H1 (cell line): ENCODE results near the gene DPF1. TPM values are rescaled to one million over a fixed set of nuclear protein-coding genes. Genes with fewer than 3 reads are reported as not detected.

Source experiments
- CTCF ChIA-PET: fragments of 300-600 bp; sonication (Branson Sonifier 250); formaldehyde crosslinking; loops from one replicate; lab custom pipeline; 2021; ENCODE audit not compliant: partially characterized antibody; lab: Charles Lee
- POLR2A ChIA-PET: fragments of 300-600 bp; sonication (Branson Sonifier 250); formaldehyde crosslinking; loops from one replicate; lab custom pipeline; 2021; ENCODE audit warnings: inconsistent platforms; ENCODE audit not compliant: partially characterized antibody; lab: Charles Lee
- DNase-seq, 2 experiments: peaks; one replicate each; pipeline versions ENCODE4 v3.0.0 to v3.0.0-alpha.2; 2010 to 2022; ENCODE audit warnings: low spot score in 2 of 2, low read depth in 1 of 2, mixed read lengths in 1 of 2
- FAIRE-seq: peaks from 2 replicates; lab custom pipeline; 2011; peaks lifted over from hg19 to GRCh38; lab: Jason Lieb, UNC
- H2AFZ ChIP-seq: 2 replicates; pipeline ENCODE4 v1.8.1; 2012; ENCODE audit warnings: low read length, inconsistent platforms
- H2AK5ac ChIP-seq: 2 replicates; pipeline ENCODE4 v1.6.1; 2013; ENCODE audit warnings: low read depth, low read length
- H2BK120ac ChIP-seq: replicated peaks from 2 replicates; pipeline ENCODE3; 2013; ENCODE audit warnings: low read depth, low read length, inconsistent platforms
- H2BK12ac ChIP-seq: 2 replicates; pipeline ENCODE4 v1.6.1; 2013; ENCODE audit warnings: low read depth, low read length
- H2BK15ac ChIP-seq: 2 replicates; pipeline ENCODE4 v1.6.1; 2013; ENCODE audit warnings: low read length
- H2BK20ac ChIP-seq: 2 replicates; pipeline ENCODE4 v1.6.1; 2013; ENCODE audit warnings: low read length
- H2BK5ac ChIP-seq: 2 replicates; pipeline ENCODE4 v1.6.1; 2013; ENCODE audit warnings: low read depth, low read length
- H3K14ac ChIP-seq: 2 replicates; pipeline ENCODE4 v1.6.1; 2013; ENCODE audit warnings: inconsistent platforms; ENCODE audit not compliant: insufficient read length
- H3K18ac ChIP-seq: 2 replicates; pipeline ENCODE4 v1.6.1; 2013; ENCODE audit warnings: low read length; ENCODE audit errors: extremely low read depth
- H3K23ac ChIP-seq: 2 replicates; pipeline ENCODE4 v1.6.1; 2013; ENCODE audit warnings: inconsistent platforms; ENCODE audit not compliant: insufficient read length
- H3K23me2 ChIP-seq: 2 replicates; pipeline ENCODE4 v1.6.1; 2013; ENCODE audit warnings: low read depth, low read length
- H3K27ac ChIP-seq: 2 replicates; pipeline ENCODE4 v1.6.1; 2011; ENCODE audit warnings: low read depth, low read length, inconsistent platforms
- H3K27me3 ChIP-seq, 4 experiments: replicated peaks in 1 of 4; 1 replicate in 1 of 4; 2 replicates in 3 of 4; pipeline versions ENCODE4 v1.6.1 to v1.8.1; 2011 to 2013; ENCODE audit warnings: low read length in 3 of 4, mild to moderate bottlenecking in 3 of 4, inconsistent platforms in 2 of 4, mixed read lengths in 2 of 4, moderate library complexity in 1 of 4; ENCODE audit not compliant: control insufficient read depth in 3 of 4, insufficient read depth in 3 of 4; ENCODE audit errors: extremely low read depth in 1 of 4
- H3K36me3 ChIP-seq, 4 experiments: 2 replicates each; pipeline versions ENCODE4 v1.6.1 to v1.8.1; 2011 to 2013; ENCODE audit warnings: mild to moderate bottlenecking in 4 of 4, low read length in 3 of 4, moderate library complexity in 2 of 4, control low read depth in 1 of 4, inconsistent platforms in 1 of 4; ENCODE audit not compliant: insufficient read depth in 4 of 4, control insufficient read depth in 2 of 4
- H3K4ac ChIP-seq: replicated peaks from 2 replicates; pipeline ENCODE3; 2013; ENCODE audit warnings: low read length, low read depth, mixed read lengths, inconsistent platforms; ENCODE audit not compliant: insufficient read length
- H3K4me1 ChIP-seq, 4 experiments: replicated peaks in 1 of 4; 1 replicate in 1 of 4; 2 replicates in 3 of 4; pipeline versions ENCODE4 v1.6.1 to v1.8.1; 2011 to 2013; ENCODE audit warnings: low read length in 3 of 4, inconsistent platforms in 2 of 4, mixed read lengths in 1 of 4; ENCODE audit not compliant: insufficient read depth in 4 of 4, control insufficient read depth in 3 of 4
- H3K4me2 ChIP-seq, 2 experiments: 2 replicates each; pipeline versions ENCODE4 v1.6.1 to v1.8.1; 2011 to 2013; ENCODE audit warnings: low read depth in 2 of 2, low read length in 2 of 2, control low read depth in 1 of 2, inconsistent platforms in 1 of 2, mild to moderate bottlenecking in 1 of 2; ENCODE audit not compliant: insufficient read depth in 1 of 2
- H3K4me3 ChIP-seq, 4 experiments: fragments of 200-600, 300-600 bp in 1 of 4; sonication (generic), shearing (Covaris generic), sonication (Bioruptor Twin) in 1 of 4; 2 replicates each; pipeline versions ENCODE4 v1.5.1 to v1.8.1; 2011 to 2016; ENCODE audit warnings: low read length in 4 of 4, low read depth in 3 of 4, control low read depth in 2 of 4, inconsistent platforms in 2 of 4, mild to moderate bottlenecking in 2 of 4, mixed read lengths in 1 of 4, moderate library complexity in 1 of 4; ENCODE audit not compliant: insufficient read depth in 2 of 4; ENCODE audit errors: extremely low read depth in 1 of 4
- H3K56ac ChIP-seq: replicated peaks from 2 replicates; pipeline ENCODE3; 2013; ENCODE audit warnings: low read depth, mild to moderate bottlenecking, mixed read lengths, low read length, inconsistent platforms; ENCODE audit not compliant: insufficient read length
- H3K79me1 ChIP-seq: 2 replicates; pipeline ENCODE4 v1.6.1; 2013; ENCODE audit warnings: low read depth, low read length, control low read depth
- H3K79me2 ChIP-seq, 2 experiments: 2 replicates each; pipeline versions ENCODE4 v1.6.1 to v1.8.1; 2012 to 2013; ENCODE audit warnings: low read length in 2 of 2, mild to moderate bottlenecking in 2 of 2, inconsistent platforms in 1 of 2; ENCODE audit not compliant: insufficient read depth in 2 of 2, control insufficient read depth in 1 of 2
- H3K9ac ChIP-seq, 4 experiments: replicated peaks in 1 of 4; 1 replicate in 1 of 4; 2 replicates in 3 of 4; pipeline versions ENCODE4 v1.6.1 to v1.8.1; 2011 to 2013; ENCODE audit warnings: low read depth in 3 of 4, low read length in 3 of 4, control low read depth in 2 of 4, mild to moderate bottlenecking in 2 of 4, moderate library complexity in 2 of 4, inconsistent platforms in 1 of 4; ENCODE audit errors: extremely low read depth in 1 of 4
- H3K9me3 ChIP-seq, 2 experiments: 2 replicates each; pipeline versions ENCODE4 v1.6.1 to v1.8.1; 2012 to 2013; ENCODE audit warnings: mild to moderate bottlenecking in 2 of 2, moderate library complexity in 2 of 2, control low read depth in 1 of 2, inconsistent platforms in 1 of 2, low read depth in 1 of 2, low read length in 1 of 2, mixed read lengths in 1 of 2; ENCODE audit not compliant: insufficient read depth in 2 of 2
- H4K20me1 ChIP-seq, 2 experiments: replicated peaks in 1 of 2; 2 replicates each; pipeline versions ENCODE3 to v1.8.1; 2011 to 2013; ENCODE audit warnings: inconsistent platforms in 2 of 2, low read length in 2 of 2, mild to moderate bottlenecking in 1 of 2; ENCODE audit not compliant: insufficient read depth in 2 of 2, control insufficient read depth in 1 of 2
- H4K5ac ChIP-seq: 2 replicates; pipeline ENCODE4 v1.6.1; 2013; ENCODE audit warnings: low read length, low read depth, mixed read lengths, inconsistent platforms; ENCODE audit not compliant: insufficient read length
- H4K8ac ChIP-seq: 2 replicates; pipeline ENCODE4 v1.8.0; 2013; ENCODE audit warnings: mild to moderate bottlenecking, moderate library complexity, low read length, inconsistent platforms; ENCODE audit not compliant: insufficient read depth; ENCODE audit errors: extremely low read depth
- H4K91ac ChIP-seq: replicated peaks from 2 replicates; pipeline ENCODE3; 2013; ENCODE audit warnings: low read length, mixed read lengths, inconsistent platforms; ENCODE audit not compliant: insufficient read length
- BCL11A ChIP-seq, 2 experiments: IDR thresholded peaks; one replicate each; pipeline ENCODE4 v1.6.1; 2011; ENCODE audit warnings: low read depth in 2 of 2, low read length in 2 of 2, mild to moderate bottlenecking in 2 of 2
- CBX8 ChIP-seq: fragments of 300-800, 300-1000 bp; sonication (generic); IDR thresholded peaks from 2 replicates; pipeline ENCODE4 v1.7.1; 2016; ENCODE audit warnings: low read depth, low read length, borderline replicate concordance
- CEBPB ChIP-seq: IDR thresholded peaks from 2 replicates; pipeline ENCODE4 v1.6.1; 2012; ENCODE audit warnings: low read depth, low read length
- GTF2F1 ChIP-seq: IDR thresholded peaks from 2 replicates; pipeline ENCODE4 v1.6.1; 2012; ENCODE audit warnings: low read depth, low read length, improper control_type of control experiment, borderline replicate concordance
- POLR2A ChIP-seq, 2 experiments: IDR thresholded peaks; 1 replicate in 1 of 2; 2 replicates in 1 of 2; pipeline ENCODE4 v1.6.1; 2011; ENCODE audit warnings: low read depth in 2 of 2, low read length in 2 of 2, mild to moderate bottlenecking in 2 of 2; ENCODE audit errors: control extremely low read depth in 1 of 2
- SP4 ChIP-seq: IDR thresholded peaks from 2 replicates; pipeline ENCODE4 v1.6.1; 2012; ENCODE audit warnings: low read length, inconsistent platforms
- TAF7 ChIP-seq: optimal IDR thresholded peaks from 2 replicates; pipeline ENCODE3; 2011; ENCODE audit warnings: low read depth, mild to moderate bottlenecking, inconsistent platforms, low read length, moderate library complexity, borderline replicate concordance
- YY1 ChIP-seq: IDR thresholded peaks from 2 replicates; pipeline ENCODE4 v1.6.1; 2011; ENCODE audit warnings: low read depth, mild to moderate bottlenecking, low read length
- WGBS, 2 experiments: shearing (Covaris generic) in 1 of 2; methylation state at CpG; one replicate each; pipeline versions ENCODE4 v1.1.6 to v1.1.7; 2013 to 2015; ENCODE audit warnings: low lambda C conversion rate in 2 of 2, mixed read lengths in 2 of 2, inconsistent platforms in 1 of 2, low coverage in 1 of 2, missing lambda C conversion rate in 1 of 2; ENCODE audit not compliant: insufficient replicate concordance in 2 of 2, insufficient coverage in 1 of 2, insufficient read length in 1 of 2; ENCODE audit errors: extremely low coverage in 1 of 2, missing lambda C conversion rate in 1 of 2; 5-methylcytosine and 5-hydroxymethylcytosine counted together
- polyA plus RNA-seq, 7 experiments: library from polyadenylated mRNA; depleted of rRNA in 3 of 7; stranded (reverse) in 5 of 7; unstranded in 2 of 7; fragments of >200 nt in 5 of 7; fragments of 200-250 nt in 2 of 7; gene quantifications; 1 replicate in 5 of 7; 2 replicates in 1 of 7; 4 replicates in 1 of 7; pipeline versions ENCODE4 v1.2.1 to v1.2.3, GENCODE V29; 2011 to 2013; ENCODE audit warnings: missing spikeins in 2 of 7, mixed read lengths in 2 of 7
- total RNA-seq: library from RNA; stranded (reverse); fragmentation: NEBNext Ultra II Directional; extraction: Animal tissue kit (Norgen Biotek cat#: 25700); gene quantifications from 2 replicates; pipeline ENCODE4 v1.2.1, GENCODE V29; 2021

Gene DPF1
- total and polyA plus RNA-seq, 2 of the 8 experiments (the other 6 are each of a cell fraction or from before 2014, with no cell fraction given), result 12.9 to 15.6 TPM

DNA sequence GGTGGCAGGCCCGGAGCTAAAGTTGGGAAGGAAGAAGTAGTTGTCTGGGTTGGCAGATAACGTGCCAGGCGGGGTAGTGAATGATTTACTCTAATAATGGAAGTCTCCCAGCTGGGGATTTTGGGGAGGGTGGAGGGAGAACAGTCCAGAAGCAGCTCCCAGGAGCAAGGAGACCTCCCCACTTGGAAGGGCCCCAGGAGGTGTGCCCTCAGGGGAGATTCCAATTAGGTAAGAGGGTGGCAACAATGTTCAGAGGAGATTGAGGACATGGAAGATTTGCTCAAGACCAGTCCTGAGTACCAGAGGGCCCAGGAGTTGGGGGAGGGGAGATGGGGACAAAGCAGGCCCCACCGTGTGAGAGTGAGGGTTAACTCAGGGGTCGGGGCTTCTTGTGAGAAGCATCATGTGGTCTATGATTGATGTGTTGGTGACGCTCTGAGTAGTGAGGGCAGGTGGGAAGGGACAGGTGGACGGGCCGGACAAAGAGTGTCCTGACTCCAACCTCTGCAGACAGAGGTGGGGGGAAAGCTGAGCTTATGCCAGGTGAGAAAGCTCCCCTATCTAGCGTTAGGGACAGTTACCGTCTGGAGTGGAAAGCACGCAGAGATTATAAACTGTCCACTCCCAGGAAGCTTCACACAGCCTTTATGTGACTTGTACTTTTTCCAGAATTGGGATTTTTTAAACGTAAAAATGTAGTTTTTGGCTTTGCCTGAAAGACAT, 43.9 kb upstream of the DPF1 start:
- Histone ChIP-seq H3K18ac (no peak overlapping the region), H2BK15ac (no peak overlapping the region), H3K14ac (no peak overlapping the region), H3K4me2 (peak overlapping the region; percentile 97 to 100; a peak in 3 of 4 replicates), H3K79me1 (peaks cover 21% of the 10 kb centered on the region), H4K91ac (no peak overlapping the region), H2BK20ac (no peak overlapping the region), H3K27me3 (no peaks in the 10 kb centered on the region), H4K8ac (no peak overlapping the region), H4K20me1 (peaks cover 10 to 24% of the 10 kb centered on the region in 2 experiments), H2AFZ (no peak overlapping the region), H2BK12ac (no peak overlapping the region)
- no peak for DNase-seq
- no peak for FAIRE-seq
- POLR2A ChIA-PET, result interaction anchor here (0.7 to 3.6 kb wide), 8 partner anchors 8 to 107 kb away, joined by 3 to 25 read pairs (median 3); partner anchors contain the start of gene PSMD8
- CTCF ChIA-PET, result interaction anchor here (0.9 to 8.6 kb wide), 9 partner anchors 9 to 116 kb away, joined by 3 to 84 read pairs (median 4); partner anchors contain the start of gene PPP1R14A
- TF ChIP-seq SP4, result no peak
- TF ChIP-seq POLR2A (IDR thresholded peaks at IDR 0.05; ENCODE audit: control extremely low read depth in 1 of 2, low read depth in 2 of 2, low read length in 2 of 2), result no peak
- no peak for TF ChIP-seq BCL11A (IDR thresholded peaks at IDR 0.05; ENCODE audit: low read depth in 2 of 2, low read length in 2 of 2)
- TF ChIP-seq TAF7, result no peak
- TF ChIP-seq GTF2F1, result no peak
- no peak for TF ChIP-seq CEBPB
- TF ChIP-seq YY1, result no peak
- no peak for TF ChIP-seq CBX8
- TF ChIP-seq, all 59 proteins: peak for 0
- Histone ChIP-seq H4K5ac (no peak overlapping the region), H3K36me3 (0 out of 8 replicates have a peak, but pooled peaks cover 0 to 5% (median 0%) of the 10 kb centered on the region in 4 experiments), H3K23ac (no peak overlapping the region), H3K56ac (no peak overlapping the region), H3K79me2 (peaks cover 37 to 76% of the 10 kb centered on the region in 2 experiments), H2AK5ac (no peak overlapping the region), H3K9me3 (no peaks in the 10 kb centered on the region), H3K23me2 (peaks cover 7% of the 10 kb centered on the region), H3K4ac (no peak overlapping the region), H3K4me3 (no peak overlapping the region; a peak in 1 of 8 replicates), H3K9ac (peak overlapping the region in 1 of 4 experiments; percentile 33; a peak in 1 of 7 replicates), H2BK120ac (no peak overlapping the region), H3K27ac (no peak overlapping the region), H3K4me1 (peaks cover 12 to 32% (median 19%) of the 10 kb centered on the region in 4 experiments), H2BK5ac (peak overlapping the region; percentile 21; the same call in 1 of the 2 replicates)
- WGBS, 2 experiments, result 84% methylated on average over 12 of the region's 12 CpGs; no CpG with 5 or more reads in 1 of the 2 experiments
